NCI-H1048 (cell line): ENCODE measurements around the gene ASPA.

Experiments
- DNase-seq: peaks from one replicate; lab custom pipeline; 2025; lab: John Stamatoyannopoulos, UW

Gene ASPA

DNA sequence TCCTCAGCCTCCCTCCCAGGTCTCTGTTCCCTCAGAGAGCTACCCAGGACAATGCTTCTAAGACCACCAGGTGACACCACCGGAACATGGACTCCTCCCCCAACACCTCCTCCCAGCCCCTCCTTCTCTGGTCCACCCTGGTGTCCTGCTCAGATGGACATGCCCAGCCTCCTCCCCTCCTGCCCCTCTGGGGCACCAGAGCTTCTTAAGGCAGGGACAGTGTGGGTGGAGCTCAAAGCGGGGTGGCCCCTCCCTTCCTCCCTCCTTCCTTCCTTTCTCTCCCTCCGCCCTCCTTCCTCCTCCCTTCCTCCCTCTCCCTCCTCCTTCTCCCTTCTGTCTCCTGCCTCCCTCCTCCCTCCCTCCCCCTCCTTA lies 59.1 kb downstream of the ASPA start:
- DNase-seq: no peak

DNA sequence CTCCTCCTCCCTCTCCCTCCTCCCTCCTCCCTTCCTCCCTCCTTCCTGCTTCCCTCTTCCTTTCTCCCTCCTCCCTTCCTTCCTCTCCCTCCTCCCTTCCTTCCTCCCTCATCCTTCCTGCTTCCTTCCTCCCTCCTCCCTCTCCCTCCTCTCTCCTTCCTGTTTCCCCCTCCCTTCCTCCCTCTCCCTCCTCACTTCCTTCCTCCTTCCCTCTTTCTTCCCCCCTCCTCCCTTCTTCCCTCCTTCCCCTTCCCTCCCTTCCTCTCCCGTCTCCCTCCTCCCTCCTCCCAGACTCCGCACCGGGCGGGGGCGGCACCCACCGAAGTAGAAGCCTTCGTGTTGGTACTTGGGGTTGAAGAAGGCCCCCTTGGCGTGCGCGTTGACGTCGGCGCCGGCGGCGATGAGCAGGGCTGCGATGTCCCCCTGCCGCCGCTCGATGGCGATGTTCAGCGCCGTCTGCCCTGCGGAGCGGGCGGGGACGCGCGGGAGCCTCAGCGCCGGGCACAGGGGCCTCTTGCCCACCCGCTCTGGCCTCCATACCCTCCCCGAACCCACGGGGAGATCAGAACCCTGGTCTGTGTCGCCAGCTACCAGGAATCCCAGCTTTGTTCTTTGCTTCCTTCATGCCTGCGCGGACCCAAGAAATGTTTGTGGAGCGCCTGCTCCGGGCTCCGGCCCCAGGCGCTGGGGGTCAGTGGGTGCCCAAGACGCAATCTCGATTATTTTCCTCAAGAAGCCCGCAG lies 59.6 kb downstream of the ASPA start:
- no peak for DNase-seq

DNA sequence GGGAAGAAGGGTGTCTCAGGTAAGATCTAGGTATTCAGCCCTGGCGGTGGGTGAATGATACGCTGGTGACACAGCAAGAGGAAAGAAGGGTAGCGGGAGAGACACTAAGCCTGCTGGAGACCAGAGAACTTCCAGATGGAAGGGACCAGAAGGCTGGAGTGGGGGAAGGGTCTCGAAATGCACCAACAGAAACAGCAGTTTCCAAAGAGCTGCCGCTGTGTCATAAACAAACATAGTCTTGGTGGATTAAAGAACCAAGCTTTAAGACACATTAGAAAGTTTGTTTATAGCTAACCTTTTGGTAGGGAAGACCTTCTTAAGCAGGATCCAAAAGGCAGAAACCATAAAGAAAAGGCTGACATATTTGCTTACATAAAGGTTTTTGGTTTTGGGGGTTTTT lies 60.9 kb downstream of the ASPA start:
- no peak for DNase-seq

DNA sequence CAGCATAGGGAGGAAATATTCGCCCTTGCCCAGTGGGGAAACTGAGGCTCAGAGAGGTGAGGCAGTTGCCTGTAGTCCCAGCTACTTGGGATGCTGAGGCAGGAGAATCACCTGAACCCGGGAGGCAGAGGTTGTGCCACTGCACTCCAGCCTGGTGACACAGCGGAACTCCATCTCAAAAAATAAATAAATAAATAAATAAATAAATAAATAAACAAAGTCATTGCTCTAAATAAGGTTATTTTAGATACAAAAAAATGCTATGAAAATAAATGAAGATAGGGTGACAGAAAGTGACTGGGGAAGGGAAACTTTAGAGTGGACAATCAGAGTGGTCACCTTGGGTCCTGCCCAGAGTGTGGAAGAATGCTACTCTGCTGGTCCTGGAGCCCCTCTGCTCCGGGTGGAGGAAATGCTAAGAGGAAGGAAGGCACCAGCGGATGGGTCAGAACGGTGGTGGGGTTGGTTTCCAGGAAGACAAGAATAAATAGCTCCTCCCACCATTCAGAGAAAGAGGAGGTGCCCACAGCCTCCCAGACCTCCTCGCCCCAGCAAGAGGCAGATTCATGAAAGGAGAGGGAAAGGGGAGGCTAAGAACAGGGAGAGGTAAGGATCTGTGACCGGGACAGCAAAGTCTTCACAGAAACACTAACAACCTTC lies 64.2 kb downstream of the ASPA start:
- no peak for DNase-seq

DNA sequence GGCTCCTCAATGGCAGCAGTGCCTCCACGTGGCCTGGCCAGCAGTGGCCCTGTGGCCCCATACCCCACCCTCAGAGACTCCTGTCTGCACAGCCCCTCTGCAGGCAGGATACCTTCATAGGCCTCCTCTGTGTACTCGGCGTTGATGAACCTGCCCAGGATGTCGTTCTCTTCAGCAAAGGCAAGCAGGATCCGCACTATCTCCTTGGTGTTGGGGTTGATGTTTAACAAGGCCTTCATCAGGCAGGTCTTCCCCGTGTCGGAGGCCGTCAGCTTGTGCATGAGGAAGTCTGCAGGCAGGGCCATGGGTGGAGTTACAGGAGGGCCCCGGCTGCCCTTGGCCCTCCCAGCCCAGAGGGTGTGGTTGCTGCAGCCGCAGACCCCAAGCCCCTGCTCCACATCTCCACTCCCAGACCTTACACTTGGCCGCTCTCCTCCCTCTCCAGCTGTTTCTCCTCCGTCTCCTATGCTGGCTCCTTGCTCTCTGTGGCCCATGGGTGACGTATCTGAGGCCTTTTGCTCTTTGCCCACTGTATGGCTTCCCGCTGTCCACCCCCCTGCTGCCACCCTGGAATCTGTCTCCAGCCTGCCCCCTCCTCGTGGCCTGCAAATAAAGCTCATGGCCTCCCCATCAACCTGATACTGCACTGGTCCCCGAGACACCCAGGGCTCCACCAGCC lies 66.8 kb downstream of the ASPA start:
- no peak for DNase-seq

DNA sequence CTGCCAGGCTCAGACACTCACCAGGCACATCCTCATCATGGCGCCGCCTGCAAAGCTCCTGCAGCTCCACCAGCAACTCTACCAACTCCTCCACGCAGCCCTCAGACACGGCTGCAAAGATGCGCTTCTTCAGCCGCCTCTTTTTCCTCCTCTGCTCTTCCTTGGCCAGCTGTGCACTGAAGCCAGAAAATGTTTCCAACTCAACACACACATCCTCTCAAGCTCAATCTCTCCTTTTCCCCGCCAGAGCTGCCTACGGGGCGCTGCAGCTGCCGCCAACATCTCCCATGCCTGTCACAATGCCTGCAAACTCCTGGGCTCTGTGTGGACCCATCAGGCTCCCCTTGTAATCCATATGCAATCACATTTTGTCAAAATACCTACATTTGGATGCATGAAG lies 67.7 kb downstream of the ASPA start:
- no peak for DNase-seq

DNA sequence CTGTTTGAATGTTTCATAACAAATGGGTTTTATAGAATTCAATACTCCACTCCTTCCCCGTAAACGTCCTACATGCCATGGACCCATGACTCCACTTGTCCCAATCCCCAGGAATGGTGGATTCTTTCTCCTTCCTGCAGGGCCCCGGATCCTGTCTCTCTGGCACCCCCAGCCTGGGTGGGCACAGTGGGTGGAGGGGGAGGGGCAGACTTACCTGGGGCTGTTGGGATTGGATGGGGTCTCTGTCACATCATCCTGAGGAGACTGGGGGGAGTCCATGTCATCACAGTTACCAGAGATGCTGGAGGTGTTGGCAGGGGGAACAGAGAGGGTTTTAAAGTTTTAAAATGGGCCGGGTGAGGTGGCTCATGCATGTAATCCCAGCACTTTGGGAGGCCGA lies 68.6 kb downstream of the ASPA start:
- no peak for DNase-seq

DNA sequence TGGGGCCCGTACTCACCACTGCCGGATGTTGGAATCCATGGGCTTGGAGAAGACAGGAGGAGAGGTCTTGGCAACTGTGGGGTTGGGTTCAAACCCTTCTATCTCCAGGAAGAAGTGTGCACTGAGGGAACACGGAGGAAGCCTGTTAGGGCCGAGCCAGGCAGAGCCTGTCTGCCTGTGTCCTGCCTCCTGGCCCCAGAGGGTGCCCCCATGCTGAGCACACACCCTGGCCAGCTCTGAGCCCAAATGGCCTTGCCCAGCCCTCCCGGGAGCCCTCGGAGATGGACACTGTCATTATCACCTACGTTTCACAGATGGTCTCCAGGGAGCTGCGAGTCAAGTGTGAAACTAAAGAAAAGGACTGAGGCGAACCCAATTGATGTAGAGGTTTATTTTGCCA lies 69.4 kb downstream of the ASPA start:
- DNase-seq: no peak

DNA sequence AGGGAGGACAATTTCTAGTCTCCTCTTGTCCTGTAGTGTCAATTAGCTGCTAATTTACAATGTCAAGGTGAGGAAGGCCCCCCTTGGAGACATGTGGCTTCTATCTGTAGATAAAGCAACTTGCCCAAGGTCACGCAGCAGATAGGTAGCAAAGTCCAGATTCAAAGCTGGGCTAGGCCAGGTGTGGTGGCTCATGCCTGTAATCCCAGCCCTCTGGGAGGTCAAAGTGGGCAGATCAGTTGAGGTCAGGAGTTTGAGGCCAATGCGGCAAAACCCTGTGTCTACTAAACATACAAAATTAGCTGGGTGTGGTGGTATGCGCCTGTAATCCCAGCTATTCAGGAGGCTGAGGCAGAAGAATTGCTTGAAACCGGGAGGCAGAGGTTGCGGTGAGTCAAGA lies 70.7 kb downstream of the ASPA start:
- no peak for DNase-seq

DNA sequence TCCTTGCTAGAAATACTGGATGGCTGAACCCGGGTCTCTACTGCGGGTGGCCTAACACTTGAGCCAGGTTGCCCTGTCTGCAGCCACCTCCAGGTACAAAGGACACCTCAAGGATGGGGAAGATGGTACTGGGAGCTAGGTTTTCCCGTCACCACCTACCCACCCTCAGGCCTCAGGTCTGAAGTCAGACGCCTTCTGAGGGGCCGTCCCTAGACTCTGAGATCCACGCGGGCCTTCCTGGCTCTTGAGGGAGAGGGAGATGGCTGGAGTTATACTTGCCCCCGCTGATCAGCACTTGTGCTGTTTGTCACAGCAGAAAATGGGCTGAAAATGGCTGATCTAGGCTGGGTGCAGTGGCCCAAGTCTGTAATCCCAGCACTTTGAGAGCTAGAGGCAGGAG lies 71.2 kb downstream of the ASPA start:
- DNase-seq: no peak

DNA sequence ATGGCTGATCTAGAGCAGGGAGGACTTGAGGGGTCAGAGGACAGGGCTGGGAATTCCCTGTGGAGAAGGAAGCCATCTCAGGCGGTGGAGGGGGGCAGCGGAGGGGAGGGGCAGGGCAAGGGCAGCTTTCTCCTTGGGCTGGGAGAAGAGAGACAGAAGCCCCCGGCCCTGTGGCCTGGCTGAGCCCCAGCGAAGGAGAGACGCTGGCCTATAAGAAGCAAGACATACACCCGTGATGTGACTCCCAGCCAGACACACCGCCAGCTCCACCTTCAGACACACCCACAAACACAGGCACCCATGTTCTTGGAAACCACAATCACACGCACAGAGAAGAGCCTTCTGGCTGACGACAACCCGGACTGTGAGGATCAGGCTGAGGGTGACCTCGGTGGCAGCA lies 71.8 kb downstream of the ASPA start:
- DNase-seq: no peak

DNA sequence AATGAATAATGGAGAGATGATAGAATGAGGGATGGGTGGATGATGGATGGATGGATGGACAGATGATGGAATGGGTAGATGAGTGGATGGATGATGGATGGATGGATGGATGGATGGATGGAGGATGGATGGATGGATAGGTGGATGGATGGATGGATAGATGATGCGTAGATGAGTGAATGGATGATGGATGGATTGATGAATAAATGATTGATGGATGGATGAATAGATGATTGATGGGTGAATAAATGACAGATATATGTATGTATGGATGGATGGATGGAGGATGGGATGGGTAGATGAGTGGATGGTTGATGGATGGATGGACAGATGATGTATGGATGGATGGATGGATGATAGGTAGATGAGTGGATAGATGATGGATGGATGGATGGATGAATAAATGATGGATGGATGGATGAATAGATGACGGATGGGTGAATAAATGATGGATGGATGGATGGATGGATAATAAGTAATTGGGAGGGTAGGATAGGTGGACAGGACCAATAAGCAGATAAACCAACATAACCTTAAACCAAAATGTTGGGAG lies 73.9 kb downstream of the ASPA start:
- no peak for DNase-seq

DNA sequence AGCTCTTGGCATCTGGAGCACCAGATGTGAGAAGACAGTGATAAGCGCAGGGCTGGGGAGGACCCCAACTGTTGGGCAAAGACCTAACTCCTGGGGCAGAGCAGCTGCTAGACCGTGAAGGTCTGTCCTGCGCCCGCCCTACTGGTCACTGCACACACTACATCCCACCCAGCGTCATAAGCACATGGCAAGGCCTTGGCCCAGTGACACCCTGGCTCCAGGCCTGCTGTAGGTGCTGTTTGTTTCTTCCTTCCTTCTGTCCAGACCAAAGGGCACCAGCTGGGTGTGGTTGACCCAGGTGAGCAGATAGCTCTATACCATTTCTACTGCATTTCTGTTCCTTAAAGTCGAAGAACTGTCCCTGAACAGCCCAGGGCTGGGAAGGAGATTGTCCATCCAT lies 75.4 kb downstream of the ASPA start:
- no peak for DNase-seq

DNA sequence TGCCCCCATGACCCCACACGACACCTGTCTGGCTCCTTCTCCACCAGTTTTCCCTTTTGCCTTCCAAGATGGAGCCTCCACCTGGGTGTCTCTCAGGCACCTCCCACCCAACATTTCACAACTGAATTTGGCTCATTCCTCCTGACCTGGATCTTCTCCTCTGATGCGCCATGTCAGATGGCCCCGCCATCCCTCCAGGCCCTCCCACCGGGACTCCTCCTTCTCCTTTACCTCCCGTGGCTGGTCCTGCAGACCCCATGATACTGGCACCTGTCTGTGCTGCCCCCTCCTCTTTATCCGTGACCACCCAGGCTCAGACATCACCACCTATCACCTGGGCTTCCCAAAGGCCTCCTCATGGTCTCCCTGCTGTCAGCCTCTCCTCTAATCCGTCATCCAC lies 77.1 kb downstream of the ASPA start:
- no peak for DNase-seq
